Measurements from ENCODE around the gene LPAR1.

The LPAR1 gene

DNA sequence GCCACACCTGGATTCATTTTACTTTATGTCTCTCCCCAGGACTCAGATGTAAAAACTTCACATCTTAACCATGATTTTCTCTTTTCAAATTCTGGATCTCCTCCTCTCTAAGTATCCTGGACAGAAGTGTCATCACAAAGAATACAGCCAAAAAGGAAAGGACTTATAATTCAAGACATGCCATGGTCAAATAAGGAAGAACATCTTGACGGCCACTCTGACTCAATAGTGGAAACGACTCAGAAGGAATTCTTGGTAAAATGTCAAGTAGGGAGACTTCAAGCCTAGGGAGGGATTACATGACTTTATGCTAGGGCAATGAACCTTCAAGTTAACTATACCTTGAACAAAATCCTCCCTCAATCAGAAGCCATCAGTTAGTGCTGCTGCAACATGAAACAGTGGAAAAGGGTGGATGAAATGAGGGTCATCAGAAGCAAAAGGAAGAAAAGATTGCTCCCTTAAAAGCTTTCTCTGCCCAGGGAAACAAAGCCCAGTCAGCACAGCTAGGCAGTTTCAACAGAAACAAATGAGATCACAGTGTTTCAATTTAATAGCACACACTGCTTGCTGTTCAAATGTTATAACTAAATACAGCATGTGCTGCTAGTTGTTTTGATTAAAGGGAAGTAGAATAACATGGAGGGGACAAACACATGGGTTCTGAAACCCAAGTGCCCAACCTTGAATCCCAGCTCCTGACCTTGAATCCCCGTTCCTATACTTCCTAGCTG, 101.4 kb downstream of the LPAR1 start:
- in situ Hi-C loops (cut with MboI; ENCODE audit: low pct_unique_long_range_greater_than_20kb, low sequenced_read_pairs): no loop called here
- no peak for DNase-seq

GRCh38 chr9:110936237-110936636, 102.0 kb downstream of the LPAR1 start:
- in situ Hi-C loops (cut with MboI; ENCODE audit: low pct_unique_long_range_greater_than_20kb, low sequenced_read_pairs): no loop called here

DNA sequence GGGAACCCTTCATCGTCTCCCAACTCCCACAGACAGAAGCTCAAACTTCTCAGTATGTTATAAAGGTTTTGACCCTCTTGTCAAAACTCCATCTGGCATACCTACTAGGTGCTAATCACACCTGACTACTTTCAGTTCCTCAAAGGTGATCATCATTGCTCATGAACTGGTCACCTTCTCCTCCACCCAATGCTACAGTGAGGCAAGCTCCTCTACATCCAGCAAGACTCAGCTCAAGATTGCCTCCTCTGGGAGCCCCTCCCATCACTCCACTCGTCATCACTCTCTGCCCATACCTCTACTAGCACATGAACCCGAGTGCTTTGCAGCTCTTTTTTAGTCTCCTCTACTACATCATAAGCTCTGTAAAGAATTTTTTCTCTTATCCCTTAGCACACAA, 102.4 kb downstream of the LPAR1 start:
- DNase-seq: no peak
- in situ Hi-C loops (cut with MboI; ENCODE audit: low pct_unique_long_range_greater_than_20kb, low sequenced_read_pairs): no loop called here

More at GRCh38 chr9:110936237-110936636, 102.0 kb downstream of the LPAR1 start:
- DNase-seq: no peak

DNA sequence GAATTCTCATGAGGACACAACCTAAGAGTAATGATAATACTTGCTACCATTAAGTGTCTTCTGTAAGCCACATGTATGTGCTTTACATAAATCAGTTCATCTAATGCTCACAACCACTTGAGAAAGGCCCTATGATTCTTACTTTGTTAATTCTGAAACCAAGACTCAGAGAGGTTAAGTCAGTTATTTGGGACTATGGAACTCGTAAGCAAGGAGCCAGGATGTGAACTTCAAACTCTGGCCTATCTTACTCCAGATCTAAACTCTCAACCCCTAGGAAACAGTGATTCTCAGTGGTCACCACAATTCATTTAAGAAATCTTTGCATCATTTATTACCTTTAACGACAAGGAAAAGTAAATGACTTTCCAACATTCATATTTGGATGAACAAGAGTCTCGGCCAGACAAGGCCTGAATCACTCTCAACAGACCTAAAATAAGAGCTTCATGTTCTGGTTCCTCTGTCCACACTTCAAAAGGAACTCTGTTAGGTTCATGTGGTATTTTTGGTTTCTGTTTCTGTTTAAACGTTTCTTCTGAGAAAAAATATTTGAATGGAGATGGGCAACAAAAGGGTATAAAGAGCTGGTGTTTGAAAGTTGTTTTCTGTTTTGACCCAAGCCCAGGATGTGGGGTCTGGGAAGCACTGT, 104.8 kb downstream of the LPAR1 start:
- DNase-seq: no peak
- in situ Hi-C loops (cut with MboI; ENCODE audit: low pct_unique_long_range_greater_than_20kb, low sequenced_read_pairs): no loop called here

DNA sequence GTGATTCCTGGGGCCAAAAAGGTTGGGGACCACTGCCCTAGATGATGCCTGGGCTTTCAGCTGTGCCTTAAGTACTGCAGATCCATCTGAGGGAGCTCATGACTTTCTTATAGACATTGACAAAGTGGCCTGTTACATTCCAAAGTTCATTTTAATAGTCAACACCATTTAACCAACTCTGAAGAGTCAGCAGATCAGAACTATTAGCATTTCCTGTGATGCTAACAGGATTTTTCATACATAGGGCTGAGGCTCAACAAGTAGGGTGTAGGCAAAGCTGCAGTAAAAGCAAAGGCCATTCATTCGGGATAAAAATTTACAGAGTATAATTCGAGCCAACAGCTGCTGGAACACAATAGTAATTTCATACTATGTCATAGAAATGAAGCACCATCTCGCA, 105.4 kb downstream of the LPAR1 start:
- DNase-seq: no peak
- in situ Hi-C loops (cut with MboI; ENCODE audit: low pct_unique_long_range_greater_than_20kb, low sequenced_read_pairs): no loop called here

GRCh38 chr9:110928599-110928998, 109.7 kb downstream of the LPAR1 start:
- in situ Hi-C loops (cut with MboI; ENCODE audit: low pct_unique_long_range_greater_than_20kb, low sequenced_read_pairs): no loop called here
- no peak for DNase-seq

- in situ Hi-C loops (cut with MboI; ENCODE audit: low pct_unique_long_range_greater_than_20kb, low sequenced_read_pairs): no loop called here
These were observed 111.3 kb downstream of the LPAR1 start for GRCh38 chr9:110926828-110927487.

DNA sequence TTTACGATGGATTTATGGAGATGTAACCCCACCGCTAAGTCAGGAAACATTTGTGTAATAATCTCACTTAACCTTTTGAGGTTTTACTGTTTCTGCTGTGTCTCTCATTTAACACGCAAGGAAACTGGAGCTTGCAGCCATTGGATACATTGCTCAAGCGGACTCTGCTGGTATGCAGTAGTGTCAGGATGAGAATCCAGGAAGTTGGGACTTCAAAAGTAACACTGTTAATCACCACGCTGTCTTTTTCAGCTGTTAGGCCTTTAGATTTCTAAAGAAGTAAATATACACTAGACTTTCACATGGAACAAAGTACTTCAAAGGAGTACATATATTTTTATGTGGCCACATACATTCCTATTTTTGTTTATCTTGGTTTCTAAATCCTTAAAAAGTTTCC, 114.7 kb downstream of the LPAR1 start:
- in situ Hi-C loops (cut with MboI; ENCODE audit: low pct_unique_long_range_greater_than_20kb, low sequenced_read_pairs): no loop called here
- DNase-seq: no peak

More at GRCh38 chr9:110926828-110927487, 111.3 kb downstream of the LPAR1 start:
- DNase-seq: no peak

DNA sequence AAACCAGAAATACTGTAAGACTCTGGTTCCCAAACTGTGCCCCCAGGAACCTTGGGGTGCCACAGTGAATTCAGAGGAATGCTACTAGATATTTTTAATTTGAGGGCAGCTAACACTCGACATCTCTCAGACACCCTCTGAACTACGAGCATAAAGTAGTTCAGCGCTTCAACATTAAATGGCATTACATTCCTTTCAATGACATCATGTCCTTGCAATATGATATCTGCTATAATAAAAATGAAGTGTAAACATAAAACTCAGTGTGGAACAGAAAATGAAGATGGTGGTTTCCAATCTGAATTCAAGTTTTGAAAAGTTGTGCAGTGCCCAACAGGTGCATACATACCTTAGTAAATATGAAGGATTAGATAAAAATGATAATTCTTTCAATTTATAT, 116.1 kb downstream of the LPAR1 start:
- in situ Hi-C loops (cut with MboI; ENCODE audit: low pct_unique_long_range_greater_than_20kb, low sequenced_read_pairs): no loop called here
- no peak for DNase-seq

GRCh38 chr9:110921705-110922104, 116.6 kb downstream of the LPAR1 start:
- in situ Hi-C loops (cut with MboI; ENCODE audit: low pct_unique_long_range_greater_than_20kb, low sequenced_read_pairs): no loop called here

DNA sequence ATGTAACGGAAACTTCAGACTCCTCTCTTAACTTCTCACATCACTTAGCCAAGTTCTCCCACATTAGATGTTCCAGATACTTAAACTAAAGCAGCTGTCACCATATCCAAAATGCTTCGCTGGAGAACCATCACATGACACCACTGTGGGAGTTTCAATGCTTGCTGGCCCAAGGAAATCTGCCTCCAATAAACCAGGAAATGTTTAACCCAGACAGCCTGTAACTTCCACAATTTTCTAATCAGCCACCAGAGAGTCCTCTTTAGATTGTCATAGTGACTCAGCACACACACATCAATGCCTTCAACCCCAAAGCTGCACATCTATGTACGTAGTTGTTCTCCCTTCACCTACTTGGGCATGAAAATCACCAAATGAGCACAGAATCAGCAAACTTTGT, 118.7 kb downstream of the LPAR1 start:
- no peak for DNase-seq
- in situ Hi-C loops (cut with MboI; ENCODE audit: low pct_unique_long_range_greater_than_20kb, low sequenced_read_pairs): no loop called here

More at GRCh38 chr9:110921705-110922104, 116.6 kb downstream of the LPAR1 start:
- DNase-seq: no peak

- no peak for DNase-seq
- in situ Hi-C loops (cut with MboI; ENCODE audit: low pct_unique_long_range_greater_than_20kb, low sequenced_read_pairs): no loop called here
These were observed 119.2 kb downstream of the LPAR1 start for GRCh38 chr9:110919050-110919435.

DNA sequence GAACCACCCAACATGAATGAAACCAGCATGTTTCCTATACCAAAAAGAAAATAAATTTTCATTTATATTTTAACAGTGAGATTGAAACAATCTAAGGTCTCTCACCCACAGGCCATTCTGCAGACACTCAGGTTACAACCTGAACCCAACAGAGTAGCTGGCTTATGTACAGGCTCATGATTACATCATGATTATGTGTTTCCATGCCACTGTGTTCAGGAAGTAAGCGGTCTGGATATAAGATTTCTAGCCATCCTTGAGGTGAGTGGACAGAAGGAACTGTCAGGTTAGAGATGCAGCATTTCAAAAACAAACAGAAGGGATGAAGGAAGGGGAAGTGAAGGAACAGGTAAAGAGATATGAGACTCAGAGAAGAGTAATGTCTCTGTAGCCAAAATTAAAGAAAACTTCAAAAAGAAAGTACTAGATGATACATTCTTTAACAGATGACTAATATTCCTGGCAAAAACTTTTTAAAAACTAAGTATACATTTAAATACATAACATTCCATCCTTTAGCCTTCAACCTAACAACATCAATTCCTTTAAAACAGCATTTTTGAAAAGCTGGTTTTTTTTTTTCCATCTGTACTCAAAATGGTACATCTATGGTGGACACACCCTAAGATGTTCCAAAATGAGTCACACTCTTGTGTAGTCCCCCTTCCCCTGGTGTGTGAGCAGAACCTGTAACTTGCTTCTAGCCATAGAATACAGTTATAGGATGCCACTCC, 119.8 kb downstream of the LPAR1 start:
- in situ Hi-C loops (cut with MboI; ENCODE audit: low pct_unique_long_range_greater_than_20kb, low sequenced_read_pairs): no loop called here
- DNase-seq: no peak

DNA sequence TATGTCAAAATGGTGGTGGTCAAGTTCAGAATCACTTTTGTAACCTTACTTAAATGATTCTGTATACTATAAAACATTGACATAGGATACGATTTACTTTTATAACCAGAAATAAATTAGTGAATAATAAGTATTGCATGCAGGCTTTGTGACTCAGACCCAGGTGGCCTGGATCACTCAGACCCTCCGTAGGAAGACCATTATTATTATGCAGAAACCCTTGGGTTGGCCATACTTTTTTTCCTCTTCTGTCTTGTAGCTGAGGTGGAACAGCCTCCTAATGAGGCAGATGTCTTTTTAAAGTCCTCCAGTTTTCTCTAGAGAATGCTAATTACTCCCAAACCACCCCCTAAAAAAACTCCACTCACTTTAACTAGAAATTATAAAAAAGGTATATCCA, 121.9 kb downstream of the LPAR1 start:
- DNase-seq: no peak
- in situ Hi-C loops (cut with MboI; ENCODE audit: low pct_unique_long_range_greater_than_20kb, low sequenced_read_pairs): no loop called here

DNA sequence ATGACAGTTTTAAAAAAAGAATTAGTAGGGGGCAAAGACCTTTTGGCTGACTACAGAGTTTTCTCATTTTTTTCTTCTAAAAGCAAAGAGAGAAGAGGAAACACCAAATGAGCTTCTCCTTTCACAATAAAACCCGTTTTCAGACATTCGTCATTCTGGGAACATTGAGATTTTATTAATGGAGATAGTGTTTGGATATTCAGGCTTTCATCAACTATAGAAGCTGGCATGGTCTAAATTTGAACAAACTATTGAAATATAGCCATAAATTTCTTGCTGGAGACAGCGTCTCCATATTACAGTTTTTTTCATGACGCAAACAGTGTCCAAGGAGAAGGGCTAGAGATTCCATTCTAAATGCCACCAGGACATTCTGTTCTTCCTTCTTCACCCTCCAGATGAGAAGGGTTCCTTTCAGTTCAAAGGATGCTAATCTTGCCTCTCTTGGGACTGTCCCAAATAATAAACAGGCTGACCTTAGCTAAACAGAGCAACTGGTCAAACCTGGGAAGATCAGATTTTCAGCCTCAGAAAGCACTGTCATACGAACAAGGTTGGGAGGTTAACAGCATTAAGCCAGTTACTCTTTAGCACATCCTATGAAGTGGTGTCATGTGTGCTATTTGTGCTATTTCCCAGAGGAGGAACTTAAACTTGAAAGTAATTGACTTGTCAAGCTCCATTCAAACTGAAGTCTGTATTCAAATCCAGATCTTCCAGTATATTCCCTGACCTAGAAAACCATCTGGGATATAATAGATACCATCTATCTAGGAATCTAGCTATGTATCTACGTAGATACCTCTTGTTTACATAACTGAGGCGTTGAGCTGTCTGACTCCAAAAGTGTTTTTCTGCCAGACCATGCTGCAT, 125.6 kb downstream of the LPAR1 start:
- no peak for DNase-seq
- in situ Hi-C loops (cut with MboI; ENCODE audit: low pct_unique_long_range_greater_than_20kb, low sequenced_read_pairs): no loop called here

- DNase-seq: no peak
- in situ Hi-C loops (cut with MboI; ENCODE audit: low pct_unique_long_range_greater_than_20kb, low sequenced_read_pairs): no loop called here
These were observed 126.4 kb downstream of the LPAR1 start for GRCh38 chr9:110911659-110912418.

- DNase-seq: no peak
- in situ Hi-C loops (cut with MboI; ENCODE audit: low pct_unique_long_range_greater_than_20kb, low sequenced_read_pairs): no loop called here
These were observed 129.4 kb downstream of the LPAR1 start for GRCh38 chr9:110908894-110909293.

DNA sequence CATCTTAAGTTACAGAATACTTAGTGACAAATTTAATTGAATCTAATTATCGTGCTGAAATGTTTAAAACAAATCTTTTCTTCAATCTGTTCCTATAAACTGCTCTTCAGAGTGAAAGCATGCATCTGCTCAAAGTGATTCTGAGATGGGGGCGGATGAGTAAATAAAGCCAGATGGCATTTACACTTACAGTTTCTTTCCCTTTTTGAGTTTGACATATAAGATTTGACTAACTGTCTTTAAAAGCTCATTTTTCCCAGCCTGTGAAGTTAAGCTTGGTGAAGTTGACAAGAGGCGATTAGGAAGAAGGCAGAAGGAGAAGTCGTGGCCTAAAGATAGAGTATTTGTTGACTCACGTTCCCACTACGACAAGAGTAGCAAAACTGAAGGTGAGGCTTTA, 137.4 kb downstream of the LPAR1 start:
- DNase-seq: no peak

More for the DNA sequence above, 137.4 kb downstream of the LPAR1 start:
- in situ Hi-C loops (cut with MboI; ENCODE audit: low pct_unique_long_range_greater_than_20kb, low sequenced_read_pairs): no loop called here
